H1 (cell line): ENCODE data around the gene CHRM4. TPM values are rescaled to one million over a fixed set of nuclear protein-coding genes. Genes with fewer than 3 reads are reported as not detected.

ENCODE experiments used
- CTCF ChIA-PET: fragments of 300-600 bp; sonication (Branson Sonifier 250); formaldehyde crosslinking; loops from one replicate; lab custom pipeline; 2021; ENCODE audit not compliant: partially characterized antibody; lab: Charles Lee
- POLR2A ChIA-PET: fragments of 300-600 bp; sonication (Branson Sonifier 250); formaldehyde crosslinking; loops from one replicate; lab custom pipeline; 2021; ENCODE audit warnings: inconsistent platforms; ENCODE audit not compliant: partially characterized antibody; lab: Charles Lee
- DNase-seq, 2 experiments: peaks; one replicate each; pipeline versions ENCODE4 v3.0.0 to v3.0.0-alpha.2; 2010 to 2022; ENCODE audit warnings: low spot score in 2 of 2, low read depth in 1 of 2, mixed read lengths in 1 of 2
- FAIRE-seq: peaks from 2 replicates; lab custom pipeline; 2011; peaks lifted over from hg19 to GRCh38; lab: Jason Lieb, UNC
- H2AFZ ChIP-seq: 2 replicates; pipeline ENCODE4 v1.8.1; 2012; ENCODE audit warnings: low read length, inconsistent platforms
- H2AK5ac ChIP-seq: 2 replicates; pipeline ENCODE4 v1.6.1; 2013; ENCODE audit warnings: low read depth, low read length
- H2BK120ac ChIP-seq: replicated peaks from 2 replicates; pipeline ENCODE3; 2013; ENCODE audit warnings: low read depth, low read length, inconsistent platforms
- H2BK12ac ChIP-seq: 2 replicates; pipeline ENCODE4 v1.6.1; 2013; ENCODE audit warnings: low read depth, low read length
- H2BK15ac ChIP-seq: 2 replicates; pipeline ENCODE4 v1.6.1; 2013; ENCODE audit warnings: low read length
- H2BK20ac ChIP-seq: 2 replicates; pipeline ENCODE4 v1.6.1; 2013; ENCODE audit warnings: low read length
- H2BK5ac ChIP-seq: 2 replicates; pipeline ENCODE4 v1.6.1; 2013; ENCODE audit warnings: low read depth, low read length
- H3K14ac ChIP-seq: 2 replicates; pipeline ENCODE4 v1.6.1; 2013; ENCODE audit warnings: inconsistent platforms; ENCODE audit not compliant: insufficient read length
- H3K18ac ChIP-seq: 2 replicates; pipeline ENCODE4 v1.6.1; 2013; ENCODE audit warnings: low read length; ENCODE audit errors: extremely low read depth
- H3K23ac ChIP-seq: 2 replicates; pipeline ENCODE4 v1.6.1; 2013; ENCODE audit warnings: inconsistent platforms; ENCODE audit not compliant: insufficient read length
- H3K23me2 ChIP-seq: 2 replicates; pipeline ENCODE4 v1.6.1; 2013; ENCODE audit warnings: low read depth, low read length
- H3K27ac ChIP-seq: 2 replicates; pipeline ENCODE4 v1.6.1; 2011; ENCODE audit warnings: low read depth, low read length, inconsistent platforms
- H3K27me3 ChIP-seq, 4 experiments: replicated peaks in 1 of 4; 1 replicate in 1 of 4; 2 replicates in 3 of 4; pipeline versions ENCODE4 v1.6.1 to v1.8.1; 2011 to 2013; ENCODE audit warnings: low read length in 3 of 4, mild to moderate bottlenecking in 3 of 4, inconsistent platforms in 2 of 4, mixed read lengths in 2 of 4, moderate library complexity in 1 of 4; ENCODE audit not compliant: control insufficient read depth in 3 of 4, insufficient read depth in 3 of 4; ENCODE audit errors: extremely low read depth in 1 of 4
- H3K36me3 ChIP-seq, 4 experiments: 2 replicates each; pipeline versions ENCODE4 v1.6.1 to v1.8.1; 2011 to 2013; ENCODE audit warnings: mild to moderate bottlenecking in 4 of 4, low read length in 3 of 4, moderate library complexity in 2 of 4, control low read depth in 1 of 4, inconsistent platforms in 1 of 4; ENCODE audit not compliant: insufficient read depth in 4 of 4, control insufficient read depth in 2 of 4
- H3K4ac ChIP-seq: replicated peaks from 2 replicates; pipeline ENCODE3; 2013; ENCODE audit warnings: low read length, low read depth, mixed read lengths, inconsistent platforms; ENCODE audit not compliant: insufficient read length
- H3K4me1 ChIP-seq, 4 experiments: replicated peaks in 1 of 4; 1 replicate in 1 of 4; 2 replicates in 3 of 4; pipeline versions ENCODE4 v1.6.1 to v1.8.1; 2011 to 2013; ENCODE audit warnings: low read length in 3 of 4, inconsistent platforms in 2 of 4, mixed read lengths in 1 of 4; ENCODE audit not compliant: insufficient read depth in 4 of 4, control insufficient read depth in 3 of 4
- H3K4me2 ChIP-seq, 2 experiments: 2 replicates each; pipeline versions ENCODE4 v1.6.1 to v1.8.1; 2011 to 2013; ENCODE audit warnings: low read depth in 2 of 2, low read length in 2 of 2, control low read depth in 1 of 2, inconsistent platforms in 1 of 2, mild to moderate bottlenecking in 1 of 2; ENCODE audit not compliant: insufficient read depth in 1 of 2
- H3K4me3 ChIP-seq, 4 experiments: fragments of 200-600, 300-600 bp in 1 of 4; sonication (generic), shearing (Covaris generic), sonication (Bioruptor Twin) in 1 of 4; 2 replicates each; pipeline versions ENCODE4 v1.5.1 to v1.8.1; 2011 to 2016; ENCODE audit warnings: low read length in 4 of 4, low read depth in 3 of 4, control low read depth in 2 of 4, inconsistent platforms in 2 of 4, mild to moderate bottlenecking in 2 of 4, mixed read lengths in 1 of 4, moderate library complexity in 1 of 4; ENCODE audit not compliant: insufficient read depth in 2 of 4; ENCODE audit errors: extremely low read depth in 1 of 4
- H3K56ac ChIP-seq: replicated peaks from 2 replicates; pipeline ENCODE3; 2013; ENCODE audit warnings: low read depth, mild to moderate bottlenecking, mixed read lengths, low read length, inconsistent platforms; ENCODE audit not compliant: insufficient read length
- H3K79me1 ChIP-seq: 2 replicates; pipeline ENCODE4 v1.6.1; 2013; ENCODE audit warnings: low read depth, low read length, control low read depth
- H3K79me2 ChIP-seq, 2 experiments: 2 replicates each; pipeline versions ENCODE4 v1.6.1 to v1.8.1; 2012 to 2013; ENCODE audit warnings: low read length in 2 of 2, mild to moderate bottlenecking in 2 of 2, inconsistent platforms in 1 of 2; ENCODE audit not compliant: insufficient read depth in 2 of 2, control insufficient read depth in 1 of 2
- H3K9ac ChIP-seq, 4 experiments: replicated peaks in 1 of 4; 1 replicate in 1 of 4; 2 replicates in 3 of 4; pipeline versions ENCODE4 v1.6.1 to v1.8.1; 2011 to 2013; ENCODE audit warnings: low read depth in 3 of 4, low read length in 3 of 4, control low read depth in 2 of 4, mild to moderate bottlenecking in 2 of 4, moderate library complexity in 2 of 4, inconsistent platforms in 1 of 4; ENCODE audit errors: extremely low read depth in 1 of 4
- H3K9me3 ChIP-seq, 2 experiments: 2 replicates each; pipeline versions ENCODE4 v1.6.1 to v1.8.1; 2012 to 2013; ENCODE audit warnings: mild to moderate bottlenecking in 2 of 2, moderate library complexity in 2 of 2, control low read depth in 1 of 2, inconsistent platforms in 1 of 2, low read depth in 1 of 2, low read length in 1 of 2, mixed read lengths in 1 of 2; ENCODE audit not compliant: insufficient read depth in 2 of 2
- H4K20me1 ChIP-seq, 2 experiments: replicated peaks in 1 of 2; 2 replicates each; pipeline versions ENCODE3 to v1.8.1; 2011 to 2013; ENCODE audit warnings: inconsistent platforms in 2 of 2, low read length in 2 of 2, mild to moderate bottlenecking in 1 of 2; ENCODE audit not compliant: insufficient read depth in 2 of 2, control insufficient read depth in 1 of 2
- H4K5ac ChIP-seq: 2 replicates; pipeline ENCODE4 v1.6.1; 2013; ENCODE audit warnings: low read length, low read depth, mixed read lengths, inconsistent platforms; ENCODE audit not compliant: insufficient read length
- H4K8ac ChIP-seq: 2 replicates; pipeline ENCODE4 v1.8.0; 2013; ENCODE audit warnings: mild to moderate bottlenecking, moderate library complexity, low read length, inconsistent platforms; ENCODE audit not compliant: insufficient read depth; ENCODE audit errors: extremely low read depth
- H4K91ac ChIP-seq: replicated peaks from 2 replicates; pipeline ENCODE3; 2013; ENCODE audit warnings: low read length, mixed read lengths, inconsistent platforms; ENCODE audit not compliant: insufficient read length
- CBX5 ChIP-seq: fragments of 300-800, 300-1000 bp; sonication (generic); IDR thresholded peaks from 2 replicates; pipeline ENCODE4 v1.7.1; 2016; ENCODE audit warnings: antibody characterized with exemption, low read length, low read depth
- CEBPB ChIP-seq: IDR thresholded peaks from 2 replicates; pipeline ENCODE4 v1.6.1; 2012; ENCODE audit warnings: low read depth, low read length
- E2F6 ChIP-seq: IDR thresholded peaks from 2 replicates; pipeline ENCODE4 v1.6.1; 2012; ENCODE audit warnings: inconsistent platforms
- FOSL1 ChIP-seq: IDR thresholded peaks from 2 replicates; pipeline ENCODE4 v1.6.1; 2011; ENCODE audit warnings: mild to moderate bottlenecking, low read depth, low read length, moderate library complexity; ENCODE audit not compliant: insufficient read depth
- POLR2AphosphoS5 ChIP-seq: IDR thresholded peaks from 2 replicates; pipeline ENCODE4 v1.6.1; 2011; ENCODE audit warnings: low read depth, low read length
- RAD21 ChIP-seq, 2 experiments: IDR thresholded peaks in 1 of 2; conservative IDR thresholded peaks in 1 of 2; 2 replicates each; pipeline ENCODE4 v1.6.1; 2011; ENCODE audit warnings: low read depth in 2 of 2, low read length in 2 of 2, improper control_type of control experiment in 1 of 2, inconsistent platforms in 1 of 2, mild to moderate bottlenecking in 1 of 2, moderate library complexity in 1 of 2
- SP4 ChIP-seq: IDR thresholded peaks from 2 replicates; pipeline ENCODE4 v1.6.1; 2012; ENCODE audit warnings: low read length, inconsistent platforms
- SUZ12 ChIP-seq: fragments of 200-600 bp; sonication (generic); IDR thresholded peaks from 2 replicates; pipeline ENCODE4 v1.6.1; 2012; ENCODE audit warnings: mild to moderate bottlenecking, inconsistent platforms, low read length, moderate library complexity, mixed read lengths
- WGBS, 2 experiments: shearing (Covaris generic) in 1 of 2; methylation state at CpG; one replicate each; pipeline versions ENCODE4 v1.1.6 to v1.1.7; 2013 to 2015; ENCODE audit warnings: low lambda C conversion rate in 2 of 2, mixed read lengths in 2 of 2, inconsistent platforms in 1 of 2, low coverage in 1 of 2, missing lambda C conversion rate in 1 of 2; ENCODE audit not compliant: insufficient replicate concordance in 2 of 2, insufficient coverage in 1 of 2, insufficient read length in 1 of 2; ENCODE audit errors: extremely low coverage in 1 of 2, missing lambda C conversion rate in 1 of 2; 5-methylcytosine and 5-hydroxymethylcytosine counted together
- polyA plus RNA-seq, 7 experiments: library from polyadenylated mRNA; depleted of rRNA in 3 of 7; stranded (reverse) in 5 of 7; unstranded in 2 of 7; fragments of >200 nt in 5 of 7; fragments of 200-250 nt in 2 of 7; gene quantifications; 1 replicate in 5 of 7; 2 replicates in 1 of 7; 4 replicates in 1 of 7; pipeline versions ENCODE4 v1.2.1 to v1.2.3, GENCODE V29; 2011 to 2013; ENCODE audit warnings: missing spikeins in 2 of 7, mixed read lengths in 2 of 7
- total RNA-seq: library from RNA; stranded (reverse); fragmentation: NEBNext Ultra II Directional; extraction: Animal tissue kit (Norgen Biotek cat#: 25700); gene quantifications from 2 replicates; pipeline ENCODE4 v1.2.1, GENCODE V29; 2021

The CHRM4 gene
- total and polyA plus RNA-seq, 2 of the 8 experiments (the other 6 are each of a cell fraction or from before 2014, with no cell fraction given): 1.1 to 1.3 TPM

- DNase-seq (no peak), FAIRE-seq (no peak)
- Histone ChIP-seq H4K8ac (no peak overlapping the region), H3K27me3 (no peaks in the 10 kb centered on the region), H3K4me3 (no peak overlapping the region), H3K23ac (no peak overlapping the region), H3K79me2 (no peaks in the 10 kb centered on the region), H3K9ac (no peak overlapping the region), H2BK20ac (no peak overlapping the region), H2BK5ac (no peak overlapping the region), H2BK15ac (no peak overlapping the region), H3K18ac (no peak overlapping the region), H3K4ac (no peak overlapping the region), H2BK120ac (no peak overlapping the region), H3K4me2 (peak overlapping the region in 1 of 2 experiments; percentile 55; a peak in 1 of 4 replicates), H2BK12ac (no peak overlapping the region), H4K5ac (no peak overlapping the region), H3K14ac (no peak overlapping the region), H4K91ac (no peak overlapping the region), H3K56ac (no peak overlapping the region), H2AFZ (no peak overlapping the region), H3K23me2 (no peaks in the 10 kb centered on the region), H3K27ac (no peak overlapping the region), H3K4me1 (peaks cover 7 to 15% (median 11%) of the 10 kb centered on the region in 4 experiments), H3K9me3 (no peaks in the 10 kb centered on the region), H3K36me3 (peaks cover 0 to 21% (median 3%) of the 10 kb centered on the region in 4 experiments; a peak in 3 of 8 replicates), H3K79me1 (no peaks in the 10 kb centered on the region; the same call in 1 of the 2 replicates), H4K20me1 (peaks cover 4 to 5% of the 10 kb centered on the region in 2 experiments), H2AK5ac (no peak overlapping the region)
- TF ChIP-seq CEBPB: no peak
- no peak for TF ChIP-seq POLR2AphosphoS5
- no peak for TF ChIP-seq FOSL1
- TF ChIP-seq RAD21 (IDR thresholded peaks at IDR 0.05 in 1 of 2, conservative IDR thresholded peaks at IDR 0.05 in 1 of 2; ENCODE audit: low read depth in 2 of 2, low read length in 2 of 2): no peak
- TF ChIP-seq SP4: no peak
- TF ChIP-seq SUZ12: no peak
- no peak for TF ChIP-seq E2F6
- no peak for TF ChIP-seq CBX5
- 86% methylated on average over 6 of the region's 6 CpGs; no CpG with 5 or more reads in 1 of the 2 experiments for WGBS, 2 experiments
- CTCF ChIA-PET: interaction anchor here (0.7 to 2.1 kb wide), 10 partner anchors 9 to 92 kb away, joined by 3 to 12 read pairs (median 4); no protein-coding TSS in a partner anchor
- POLR2A ChIA-PET: interaction anchor here (0.8 kb wide), 1 partner anchor 13 kb away, joined by 3 read pairs; no protein-coding TSS in a partner anchor
Measured at GRCh38 chr11:46437122-46437689, 45.6 kb upstream of the CHRM4 start.
